HUES64 (cell line): Measurements from ENCODE around the gene BAX.
A peak's percentile ranks its signal among the peaks of the same experiment; 100 is the strongest.

Experiments
- H3K27ac ChIP-seq: 2 replicates; pipeline ENCODE4 v1.7.0; 2013; ENCODE audit warnings: low read depth, low read length, inconsistent platforms
- H3K27me3 ChIP-seq: 2 replicates; pipeline ENCODE4 v1.6.1; 2013; ENCODE audit warnings: mild to moderate bottlenecking, low read length; ENCODE audit not compliant: insufficient read depth
- H3K36me3 ChIP-seq: 2 replicates; pipeline ENCODE4 v1.6.1; 2013; ENCODE audit warnings: mild to moderate bottlenecking, low read length; ENCODE audit not compliant: insufficient read depth
- H3K4me1 ChIP-seq: 2 replicates; pipeline ENCODE4 v1.6.1; 2013; ENCODE audit warnings: mild to moderate bottlenecking, low read length, moderate library complexity; ENCODE audit not compliant: insufficient read depth
- H3K4me3 ChIP-seq: 2 replicates; pipeline ENCODE4 v1.5.1; 2013; ENCODE audit warnings: mild to moderate bottlenecking, low read length, moderate library complexity
- H3K9ac ChIP-seq: 2 replicates; pipeline ENCODE4 v1.6.1; 2013; ENCODE audit warnings: mild to moderate bottlenecking, low read depth, low read length
- H3K9me3 ChIP-seq: 2 replicates; pipeline ENCODE4 v1.6.1; 2013; ENCODE audit warnings: low read depth, low read length; ENCODE audit not compliant: insufficient read depth
- WGBS: fragments of 150-250, 120-280 bp; methylation state at CpG from one replicate; pipeline ENCODE4 v1.1.7; 2013; ENCODE audit warnings: missing lambda C conversion rate; 5-methylcytosine and 5-hydroxymethylcytosine counted together

Gene BAX

GRCh38 chr19:48953141-48953540, 1.5 kb upstream of the BAX start:
- no peaks in the 10 kb centered on the region for H3K27me3 ChIP-seq
- no peaks in the 10 kb centered on the region for H3K9me3 ChIP-seq
- H3K9ac ChIP-seq = no peak overlapping the region
- WGBS = 84% methylated on average over 4 of the region's 4 CpGs
- peaks cover 22% of the 10 kb centered on the region for H3K36me3 ChIP-seq
- H3K4me3 ChIP-seq = no peak overlapping the region
- H3K27ac ChIP-seq = no peak overlapping the region
- no peaks in the 10 kb centered on the region; the same call in 1 of the 2 replicates for H3K4me1 ChIP-seq

- WGBS = 75% methylated on average over 11 of the region's 11 CpGs
- peak overlapping the region; percentile 99 for H3K9ac ChIP-seq
- H3K27ac ChIP-seq = peak overlapping the region; percentile 47; the same call in 1 of the 2 replicates
- H3K4me3 ChIP-seq = peak overlapping the region; percentile 99
- H3K4me1 ChIP-seq = no peaks in the 10 kb centered on the region; the same call in 1 of the 2 replicates
- no peaks in the 10 kb centered on the region for H3K27me3 ChIP-seq
- H3K9me3 ChIP-seq = no peaks in the 10 kb centered on the region
- peaks cover 29% of the 10 kb centered on the region for H3K36me3 ChIP-seq
Measured at GRCh38 chr19:48953990-48954594, 583 bp upstream of the BAX start.

GRCh38 chr19:48955308-48955958, 758 bp downstream of the BAX start:
- H3K27me3 ChIP-seq = no peaks in the 10 kb centered on the region
- H3K4me3 ChIP-seq = peak overlapping the region; percentile 99
- peak overlapping the region; percentile 94 for H3K27ac ChIP-seq
- peak overlapping the region; percentile 99 for H3K9ac ChIP-seq
- WGBS = 64% methylated on average over 16 of the region's 16 CpGs
- H3K9me3 ChIP-seq = no peaks in the 10 kb centered on the region
- H3K36me3 ChIP-seq = peaks cover 34% of the 10 kb centered on the region
- H3K4me1 ChIP-seq = no peaks in the 10 kb centered on the region; the same call in 1 of the 2 replicates

GRCh38 chr19:48958006-48958405, 3.3 kb downstream of the BAX start:
- H3K9me3 ChIP-seq = no peaks in the 10 kb centered on the region
- H3K4me3 ChIP-seq = no peak overlapping the region
- H3K4me1 ChIP-seq = no peaks in the 10 kb centered on the region; the same call in none of the 2 replicates
- H3K27ac ChIP-seq = no peak overlapping the region
- H3K36me3 ChIP-seq = peaks cover 43% of the 10 kb centered on the region
- WGBS = 96% methylated on average over 8 of the region's 8 CpGs
- no peaks in the 10 kb centered on the region for H3K27me3 ChIP-seq
- H3K9ac ChIP-seq = no peak overlapping the region

GRCh38 chr19:48959341-48960239, 4.9 kb downstream of the BAX start:
- no peak overlapping the region for H3K27ac ChIP-seq
- WGBS = 89% methylated on average over 16 of the region's 16 CpGs
- no peak overlapping the region for H3K4me3 ChIP-seq
- H3K36me3 ChIP-seq = peaks cover 43% of the 10 kb centered on the region
- H3K9ac ChIP-seq = no peak overlapping the region
- H3K4me1 ChIP-seq = peaks cover 15% of the 10 kb centered on the region
- H3K9me3 ChIP-seq = no peaks in the 10 kb centered on the region
- H3K27me3 ChIP-seq = no peaks in the 10 kb centered on the region

- no peak overlapping the region for H3K9ac ChIP-seq
- peaks cover 41% of the 10 kb centered on the region for H3K36me3 ChIP-seq
- WGBS = 93% methylated on average over 19 of the region's 19 CpGs
- no peak overlapping the region for H3K27ac ChIP-seq
- H3K9me3 ChIP-seq = no peaks in the 10 kb centered on the region
- no peak overlapping the region for H3K4me3 ChIP-seq
- H3K27me3 ChIP-seq = no peaks in the 10 kb centered on the region
- H3K4me1 ChIP-seq = peaks cover 16% of the 10 kb centered on the region
Measured at GRCh38 chr19:48961051-48961649, 6.5 kb downstream of the BAX start.

- Histone ChIP-seq H3K9me3 (no peaks in the 10 kb centered on the region), H3K27me3 (no peaks in the 10 kb centered on the region), H3K27ac (0 out of 2 replicates have a peak overlapping the region, but pooled peaks have one; percentile 5), H3K36me3 (peaks cover 42% of the 10 kb centered on the region), H3K4me1 (peaks cover 16% of the 10 kb centered on the region), H3K4me3 (no peak overlapping the region), H3K9ac (no peak overlapping the region)
- 78% methylated on average over 12 of the region's 12 CpGs for WGBS
Measured at GRCh38 chr19:48961673-48962028, 7.0 kb downstream of the BAX start.

GRCh38 chr19:48962029-48962848, 7.6 kb downstream of the BAX start:
- Histone ChIP-seq H3K9me3 (no peaks in the 10 kb centered on the region), H3K4me1 (peaks cover 19% of the 10 kb centered on the region), H3K27me3 (no peaks in the 10 kb centered on the region), H3K4me3 (no peak overlapping the region), H3K27ac (peak overlapping the region; percentile 61), H3K36me3 (peaks cover 41% of the 10 kb centered on the region), H3K9ac (0 out of 2 replicates have a peak overlapping the region, but pooled peaks have one; percentile 25)
- whole genome bisulfite sequencing = 61% methylated on average over 20 of the region's 22 CpGs

- Histone ChIP-seq H3K4me3 (no peak overlapping the region), H3K9ac (no peak overlapping the region), H3K27me3 (no peaks in the 10 kb centered on the region), H3K9me3 (no peaks in the 10 kb centered on the region), H3K36me3 (peaks cover 36% of the 10 kb centered on the region), H3K4me1 (peaks cover 19% of the 10 kb centered on the region), H3K27ac (peak overlapping the region; percentile 61; the same call in 1 of the 2 replicates)
- 54% methylated on average over 5 of the region's 7 CpGs for WGBS
Measured at GRCh38 chr19:48962849-48963165, 8.1 kb downstream of the BAX start.

GRCh38 chr19:48963371-48964204, 8.9 kb downstream of the BAX start:
- Histone ChIP-seq H3K27me3 (no peaks in the 10 kb centered on the region), H3K4me1 (peaks cover 19% of the 10 kb centered on the region)
- WGBS = 8% methylated on average over 28 of the region's 28 CpGs

More at GRCh38 chr19:48963371-48964204, 8.9 kb downstream of the BAX start:
- Histone ChIP-seq H3K27ac (peak overlapping the region; percentile 91), H3K9ac (peak overlapping the region; percentile 92), H3K36me3 (peaks cover 36% of the 10 kb centered on the region), H3K9me3 (no peaks in the 10 kb centered on the region), H3K4me3 (peak overlapping the region; percentile 61)
